OCI-LY7 (cell line): Measurements from ENCODE around the gene PDIA4. TPM values are rescaled to one million over a fixed set of nuclear protein-coding genes. Genes with fewer than 3 reads are reported as not detected.

Experiments used
- BruUV-seq: library from RNA; stranded (reverse); fragments of 400-500 nt; replicated peaks from 2 replicates; lab custom pipeline; 2021; lab: Mats Ljungman, UMichigan
- CTCF ChIA-PET: fragments of 300-600 bp; sonication (Branson Sonifier 250); formaldehyde crosslinking; loops from one replicate; lab custom pipeline; 2022; ENCODE audit warnings: antibody characterized with exemption; ENCODE audit not compliant: unreplicated experiment; lab: Charles Lee
- POLR2A ChIA-PET: fragments of 300-600 bp; sonication (Branson Sonifier 250); formaldehyde crosslinking; loops from one replicate; lab custom pipeline; 2022; ENCODE audit warnings: antibody characterized with exemption; lab: Charles Lee
- DNase-seq: peaks from one replicate; pipeline ENCODE4 v3.0.0-alpha.2; 2015; ENCODE audit warnings: low spot score
- H2AFZ ChIP-seq: fragments of 200-600 bp; sonication (generic), shearing (Covaris generic); 2 replicates; pipeline ENCODE4 v1.6.1; 2014; ENCODE audit warnings: mild to moderate bottlenecking, antibody characterized with exemption, low read length, moderate library complexity
- H3K27ac ChIP-seq: fragments of 200-600 bp; sonication (generic); 2 replicates; pipeline ENCODE4 v1.5.1; 2014; ENCODE audit warnings: mixed run types, low read depth, mild to moderate bottlenecking, moderate library complexity, low read length, inconsistent platforms; ENCODE audit not compliant: poor library complexity, severe bottlenecking
- H3K36me3 ChIP-seq: fragments of 200-600 bp; sonication (generic); 2 replicates; pipeline ENCODE4 v1.6.1; 2014; ENCODE audit warnings: mild to moderate bottlenecking, antibody characterized with exemption, low read length, moderate library complexity, mixed read lengths; ENCODE audit not compliant: insufficient read depth
- H3K4me1 ChIP-seq: fragments of 200-600 bp; sonication (generic); 2 replicates; pipeline ENCODE4 v1.5.1; 2014; ENCODE audit warnings: mild to moderate bottlenecking, low read length; ENCODE audit not compliant: insufficient read depth, poor library complexity, severe bottlenecking
- H3K4me2 ChIP-seq: fragments of 200-600 bp; sonication (generic); 2 replicates; pipeline ENCODE4 v1.6.1; 2014; ENCODE audit warnings: mild to moderate bottlenecking, low read length
- H3K4me3 ChIP-seq: fragments of 200-600 bp; sonication (generic); 2 replicates; pipeline ENCODE4 v1.5.1; 2014; ENCODE audit warnings: mild to moderate bottlenecking, low read depth, low read length; ENCODE audit not compliant: poor library complexity, severe bottlenecking
- H3K79me2 ChIP-seq: fragments of 200-600 bp; sonication (generic); 2 replicates; pipeline ENCODE4 v1.6.1; 2016; ENCODE audit warnings: low read depth, mild to moderate bottlenecking, low read length, moderate library complexity, mixed read lengths; ENCODE audit not compliant: insufficient read depth
- H3K9me2 ChIP-seq: fragments of 200-600 bp; sonication (generic); 2 replicates; pipeline ENCODE4 v1.6.1; 2016; ENCODE audit warnings: mild to moderate bottlenecking, low read length, mixed read lengths; ENCODE audit not compliant: insufficient read depth
- H3K9me3 ChIP-seq: fragments of 200-600 bp; sonication (generic); 2 replicates; pipeline ENCODE4 v1.6.1; 2014; ENCODE audit warnings: mild to moderate bottlenecking, mixed run types, low read length, mixed read lengths
- H4K20me1 ChIP-seq: fragments of 200-600 bp; sonication (generic); 2 replicates; pipeline ENCODE4 v1.6.1; 2014; ENCODE audit warnings: mild to moderate bottlenecking, antibody characterized with exemption, low read length, moderate library complexity, mixed read lengths; ENCODE audit not compliant: insufficient read depth
- CTCF ChIP-seq: fragments of 200-600 bp; sonication (generic); conservative IDR thresholded peaks from 2 replicates; pipeline ENCODE4 v1.5.1; 2014; ENCODE audit warnings: mild to moderate bottlenecking, antibody characterized with exemption, low read length, moderate library complexity, mixed read lengths
- EZH2phosphoT487 ChIP-seq: fragments of 200-600 bp; sonication (generic); IDR thresholded peaks from 2 replicates; pipeline ENCODE4 v1.6.1; 2018; ENCODE audit warnings: low read depth, borderline replicate concordance, mild to moderate bottlenecking, mixed run types, antibody characterized with exemption, low read length, moderate library complexity, mixed read lengths
- intact Hi-C: fragments of 100-400 bp; cut with micrococcal nuclease; formaldehyde crosslinking; loops from one replicate; pipeline ENCODE4 v1.10.0; 2022; ENCODE audit not compliant: unreplicated experiment
- total RNA-seq, 2 experiments: library from RNA; depleted of rRNA in 1 of 2; stranded (reverse); fragments of >200 nt in 1 of 2; shearing (Covaris generic) in 1 of 2; gene quantifications; 2 replicates each; pipeline ENCODE4 v1.2.3, GENCODE V29; 2014 to 2022

Gene PDIA4
- total RNA-seq, 2 experiments from 2014 or later: 130 to 141 TPM

- ChIA-PET CTCF (no interaction called here), POLR2A (interaction anchor here (0.6 to 1.0 kb wide), 2 partner anchors 16 to 95 kb away, joined by 5 to 8 read pairs; no protein-coding TSS in a partner anchor)
- H3K79me2 ChIP-seq: no peaks in the 10 kb centered on the region
- BruUV-seq: no TSS peak
- peak overlapping the region; percentile 83 for H3K4me2 ChIP-seq
- H3K27ac ChIP-seq: no peak overlapping the region
- H3K4me1 ChIP-seq: peaks cover 12% of the 10 kb centered on the region
- TF ChIP-seq CTCF (no peak), EZH2phosphoT487 (no peak)
- DNase-seq: no peak
- no peaks in the 10 kb centered on the region for H4K20me1 ChIP-seq
- H3K9me3 ChIP-seq: no peaks in the 10 kb centered on the region
- H3K36me3 ChIP-seq: no peaks in the 10 kb centered on the region
- intact Hi-C loops: loop anchor here (5.0 to 10.0 kb wide), 2 partner anchors 113 to 700 kb away; no protein-coding TSS in a partner anchor
- no peak overlapping the region for H3K4me3 ChIP-seq
- H3K9me2 ChIP-seq: no peaks in the 10 kb centered on the region
- H2AFZ ChIP-seq: no peak overlapping the region
Measured at GRCh38 chr7:148967602-148968001, 60.7 kb downstream of the PDIA4 start.

GRCh38 chr7:148967032-148967372 lies 61.3 kb downstream of the PDIA4 start:
- BruUV-seq: no TSS peak
- TF ChIP-seq EZH2phosphoT487: no peak
- peak; percentile 54; the same call in 1 of the 2 replicates for TF ChIP-seq CTCF
- intact Hi-C loops: loop anchor here (5.0 to 10.0 kb wide), 2 partner anchors 112 to 700 kb away; no protein-coding TSS in a partner anchor

More at GRCh38 chr7:148967032-148967372, 61.3 kb downstream of the PDIA4 start:
- H3K9me2 ChIP-seq: no peaks in the 10 kb centered on the region
- peak overlapping the region; percentile 57 for H3K4me3 ChIP-seq
- CTCF ChIA-PET: interaction anchor here (1.0 kb wide), 1 partner anchor 25 kb away, joined by 3 read pairs; no protein-coding TSS in a partner anchor
- H2AFZ ChIP-seq: peak overlapping the region; percentile 38; the same call in 1 of the 2 replicates
- H3K79me2 ChIP-seq: no peaks in the 10 kb centered on the region
- DNase-seq: no peak
- H3K4me1 ChIP-seq: peaks cover 17% of the 10 kb centered on the region
- H3K9me3 ChIP-seq: no peaks in the 10 kb centered on the region
- POLR2A ChIA-PET: interaction anchor here (0.6 kb wide), 2 partner anchors 11 to 95 kb away, joined by 3 to 5 read pairs; no protein-coding TSS in a partner anchor
- no peaks in the 10 kb centered on the region for H3K36me3 ChIP-seq
- peak overlapping the region; percentile 83 for H3K4me2 ChIP-seq
- no peak overlapping the region for H3K27ac ChIP-seq
- no peaks in the 10 kb centered on the region for H4K20me1 ChIP-seq
